Measurements from ENCODE around the gene PLCB4.
A peak's percentile ranks its signal among the peaks of the same experiment; 100 is the strongest.

The PLCB4 gene

DNA sequence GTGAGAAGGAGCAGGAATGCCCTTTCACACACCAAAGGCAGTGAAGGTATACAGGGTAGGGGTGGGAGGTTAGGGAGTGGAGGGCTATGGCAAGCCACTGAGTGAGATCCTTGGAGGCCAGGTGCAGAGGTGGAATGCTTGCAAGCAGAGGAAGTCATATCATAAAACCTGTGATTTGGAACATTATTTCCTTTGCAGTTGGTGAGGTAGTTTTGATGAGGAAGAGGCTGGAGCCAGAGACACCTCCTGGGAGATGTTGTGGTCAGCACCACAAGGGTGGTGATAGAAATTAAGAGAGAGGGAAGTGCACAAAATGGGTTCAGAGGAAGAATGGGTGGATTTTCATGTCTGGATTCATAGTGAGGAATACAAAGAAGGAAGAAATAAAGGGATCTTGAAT lies 73.0 kb downstream of the PLCB4 start:
- no peak for DNase-seq (ENCODE audit: extremely low read depth, low read depth)
- TF ChIP-seq CTCF (IDR thresholded peaks at IDR 0.05; ENCODE audit: low read depth, low read length, missing control alignments) = no peak
- no peak overlapping the region for H3K4me3 ChIP-seq (replicated peaks; ENCODE audit: low read depth, low read length)

DNA sequence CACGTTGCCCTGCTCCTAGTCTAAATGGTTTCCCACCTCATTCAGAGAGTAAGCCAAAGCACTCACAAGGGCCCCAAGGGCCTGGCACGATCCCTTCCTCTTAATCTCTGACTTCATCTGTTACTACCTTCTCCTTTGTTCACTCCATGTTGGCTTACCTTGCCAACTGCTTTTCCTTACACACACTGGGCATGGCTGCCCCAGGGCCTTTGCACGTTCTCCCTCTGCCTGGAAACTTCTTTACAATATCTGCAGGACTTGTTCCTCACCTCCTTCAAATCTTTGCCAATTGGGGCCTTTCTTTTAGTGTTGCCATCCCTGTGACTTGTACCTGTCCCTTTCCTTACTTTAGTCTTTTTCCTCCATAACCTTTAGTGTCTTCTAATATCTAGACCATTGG lies 73.9 kb downstream of the PLCB4 start:
- H3K4me3 ChIP-seq (replicated peaks; ENCODE audit: low read depth, low read length) = no peak overlapping the region
- DNase-seq (ENCODE audit: extremely low read depth, low read depth) = no peak
- no peak for TF ChIP-seq CTCF (IDR thresholded peaks at IDR 0.05; ENCODE audit: low read depth, low read length, missing control alignments)

DNA sequence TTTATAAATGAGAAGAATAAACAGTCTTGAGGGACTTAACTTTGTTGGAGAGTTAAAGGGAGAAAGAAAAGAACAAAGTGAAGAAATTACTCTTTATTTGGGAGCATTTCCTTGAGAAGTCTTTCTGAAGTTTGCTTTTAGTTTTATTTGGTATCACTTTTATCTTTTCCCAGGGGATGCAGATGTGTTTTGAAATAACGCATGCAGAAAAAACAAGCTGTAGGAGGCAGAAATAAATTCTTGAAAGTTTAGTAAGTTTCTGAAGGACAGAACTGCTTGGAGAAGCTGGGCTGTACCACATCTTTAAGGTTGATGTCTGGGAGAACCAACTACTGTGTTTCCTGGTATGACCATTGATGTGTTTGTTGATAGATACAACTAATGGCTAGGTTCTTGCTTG lies 75.0 kb downstream of the PLCB4 start:
- TF ChIP-seq CTCF (IDR thresholded peaks at IDR 0.05; ENCODE audit: low read depth, low read length, missing control alignments) = no peak
- no peak for DNase-seq (ENCODE audit: extremely low read depth, low read depth)
- H3K4me3 ChIP-seq (replicated peaks; ENCODE audit: low read depth, low read length) = no peak overlapping the region

DNA sequence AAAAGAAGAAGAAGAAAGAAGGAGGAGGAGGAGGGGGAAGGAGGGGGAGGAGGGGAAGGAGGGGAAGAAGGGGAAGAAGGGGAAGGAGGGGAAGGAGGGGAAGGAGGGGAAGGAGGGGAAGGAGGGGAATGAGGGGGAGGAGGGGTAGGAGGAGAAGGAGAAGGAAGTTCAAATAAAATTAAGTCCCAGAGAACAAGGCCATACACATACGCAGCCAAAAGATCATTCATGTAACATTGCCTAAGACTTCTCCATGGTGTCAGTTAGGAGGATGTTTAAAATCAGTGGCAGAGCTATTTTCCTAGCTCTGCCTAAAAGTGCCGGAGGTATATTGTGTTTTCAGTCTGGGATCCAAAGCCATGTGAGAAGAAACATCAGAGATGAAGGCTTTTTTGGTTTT lies 75.8 kb downstream of the PLCB4 start:
- H3K4me3 ChIP-seq (replicated peaks; ENCODE audit: low read depth, low read length) = no peak overlapping the region
- TF ChIP-seq CTCF (IDR thresholded peaks at IDR 0.05; ENCODE audit: low read depth, low read length, missing control alignments) = no peak
- DNase-seq (ENCODE audit: extremely low read depth, low read depth) = no peak

DNA sequence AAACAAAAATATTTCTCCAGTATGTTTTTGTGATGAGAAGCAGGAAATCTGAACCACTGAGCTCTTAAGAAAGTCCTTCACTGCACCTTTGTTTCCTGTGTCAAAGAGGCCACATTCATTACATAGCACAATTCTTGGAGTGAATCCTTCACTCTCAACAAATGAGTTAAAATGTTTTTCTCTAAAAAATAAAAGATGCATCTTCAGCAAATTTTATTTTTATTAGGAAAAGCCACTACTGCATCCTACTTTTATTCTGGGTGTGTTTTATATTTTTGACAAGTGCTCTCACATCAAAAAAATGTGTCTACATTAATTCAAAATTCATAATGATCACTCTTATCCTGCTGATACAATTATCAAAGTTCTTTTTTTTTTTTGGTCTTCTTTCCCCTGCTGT lies 76.3 kb downstream of the PLCB4 start:
- DNase-seq (ENCODE audit: extremely low read depth, low read depth) = no peak

DNA sequence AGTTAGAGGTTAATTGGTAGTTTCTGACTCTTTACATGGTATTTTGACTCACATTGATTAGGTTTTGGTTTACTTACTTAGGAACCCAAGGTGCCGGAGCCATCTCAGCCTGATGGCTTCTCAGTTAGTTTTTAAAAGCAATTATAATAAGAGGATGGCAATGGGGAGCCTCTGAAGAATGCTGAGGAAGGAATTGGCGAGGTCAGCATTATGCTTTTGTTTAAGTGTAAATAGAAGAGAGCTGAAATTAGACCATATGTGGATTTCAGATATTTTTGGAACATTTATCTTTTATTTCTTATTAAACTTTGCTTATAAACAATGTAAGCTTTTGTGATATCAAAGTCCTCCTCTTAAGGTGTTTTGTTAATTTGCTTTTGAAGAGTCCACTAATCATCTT lies 77.8 kb downstream of the PLCB4 start:
- H3K4me3 ChIP-seq (replicated peaks; ENCODE audit: low read depth, low read length) = no peak overlapping the region
- no peak for TF ChIP-seq CTCF (IDR thresholded peaks at IDR 0.05; ENCODE audit: low read depth, low read length, missing control alignments)
- no peak for DNase-seq (ENCODE audit: extremely low read depth, low read depth)

More for the DNA sequence above, 76.3 kb downstream of the PLCB4 start:
- H3K4me3 ChIP-seq (replicated peaks; ENCODE audit: low read depth, low read length) = no peak overlapping the region
- TF ChIP-seq CTCF (IDR thresholded peaks at IDR 0.05; ENCODE audit: low read depth, low read length, missing control alignments) = no peak

GRCh38 chr20:9147547-9148024 lies 78.7 kb downstream of the PLCB4 start:
- TF ChIP-seq CTCF (IDR thresholded peaks at IDR 0.05; ENCODE audit: low read depth, low read length, missing control alignments) = no peak
- peak; percentile 12 for DNase-seq (ENCODE audit: extremely low read depth, low read depth)

More at GRCh38 chr20:9147547-9148024, 78.7 kb downstream of the PLCB4 start:
- H3K4me3 ChIP-seq (replicated peaks; ENCODE audit: low read depth, low read length) = no peak overlapping the region

Measured in HFF-Myc (cell line).